Heart left ventricle (tissue), 16 donors: ENCODE data around the gene WDR73. TPM values are rescaled to one million over a fixed set of nuclear protein-coding genes. Genes with fewer than 3 reads are reported as not detected.

Experiments
- ATAC-seq, 4 donors: fragments of 200-7000 bp; cut with Tn5 transposase; one replicate each; pipeline ENCODE4 v1.9.1; 2020 to 2022; ENCODE audit warnings: moderate library complexity in 4 of 4, mild to moderate bottlenecking in 3 of 4, moderate number of reproducible peaks in 1 of 4
- DNase-seq, 5 donors: peaks; one replicate each; pipeline ENCODE4 v3.0.0-alpha.2; 2020
- H3K27ac ChIP-seq, 12 donors: fragments of 200-600 bp; sonication (generic) in 4 of 12; one replicate each; pipeline versions ENCODE4 v1.5.0 to v1.8.0; 2016 to 2022; ENCODE audit warnings: mild to moderate bottlenecking in 2 of 12
- H3K27me3 ChIP-seq, 9 donors: fragments of 200-600 bp; sonication (generic) in 2 of 9; one replicate each; pipeline versions ENCODE4 v1.5.1 to v1.8.0; 2016 to 2022; ENCODE audit warnings: mild to moderate bottlenecking in 3 of 9
- H3K36me3 ChIP-seq, 9 donors: fragments of 200-600 bp; sonication (generic) in 2 of 9; one replicate each; pipeline versions ENCODE4 v1.5.0 to v1.8.0; 2018 to 2022; ENCODE audit warnings: mild to moderate bottlenecking in 2 of 9
- H3K4me1 ChIP-seq, 12 donors: fragments of 200-600 bp; sonication (generic) in 4 of 12; one replicate each; pipeline versions ENCODE4 v1.5.0 to v1.8.0; 2016 to 2022; ENCODE audit warnings: mild to moderate bottlenecking in 3 of 12
- H3K4me3 ChIP-seq, 12 donors: fragments of 200-600 bp; sonication (generic) in 4 of 12; one replicate each; pipeline versions ENCODE4 v1.5.0 to v1.8.0; 2017 to 2022; ENCODE audit warnings: mild to moderate bottlenecking in 9 of 12, moderate library complexity in 4 of 12
- H3K9me3 ChIP-seq, 12 donors: fragments of 200-600 bp; sonication (generic) in 4 of 12; one replicate each; pipeline versions ENCODE4 v1.5.0 to v1.8.0; 2016 to 2022; ENCODE audit warnings: mild to moderate bottlenecking in 1 of 12
- POLR2A ChIP-seq, 2 donors: fragments of 450-650 bp; IDR thresholded peaks; one replicate each; pipeline ENCODE4 v1.6.1; 2017; ENCODE audit warnings: antibody characterized with exemption in 2 of 2, mild to moderate bottlenecking in 2 of 2, moderate library complexity in 2 of 2
- WGBS, 4 donors: extraction: QIAGEN DNeasy Blood & Tissue Kit in 2 of 4; methylation state at CpG; one replicate each; pipeline versions ENCODE4 v1.1.5 to v1.1.7; 2013 to 2018; 5-methylcytosine and 5-hydroxymethylcytosine counted together
- intact Hi-C, 10 donors: fragments of 100-400 bp; cut with DNase I; formaldehyde crosslinking; loops; one replicate each; pipeline versions ENCODE4 v1.11.1 to v1.14.2; 2022
- polyA plus RNA-seq, 2 donors: library from polyadenylated mRNA; stranded (reverse); fragments of 200-250 nt; gene quantifications; one replicate each; pipeline ENCODE4 v1.2.3, GENCODE V29; 2013
- total RNA-seq, 9 donors: library from RNA; depleted of rRNA in 2 of 9; stranded (reverse); fragments of >200 nt in 2 of 9; fragmentation: NEBNext Ultra II Directional in 3 of 9; extraction: Animal tissue kit (Norgen Biotek cat#: 25700) in 3 of 9; gene quantifications; one replicate each; pipeline versions ENCODE4 v1.1.0 to v1.2.4, GENCODE V29; 2016 to 2023
- TF ChIP-seq, protein P1 (sequence below), 12 donors: fragments of 200-600 bp; sonication (generic) in 4 of 12; IDR thresholded peaks; one replicate each; pipeline versions ENCODE4 v1.5.0 to v1.8.0; 2018 to 2022; ENCODE audit warnings: antibody characterized with exemption in 12 of 12, mild to moderate bottlenecking in 5 of 12
- donor health status: ischemic (EF 13 %, LVEDD 7.1; RV severe dilation, severe dysfunction).
- donor health status: healthy with polysubstance abuse.
- donor health status: DM: no; HTN: yes; CAD: no.
- donor health status: DM: no; HTN: no; CAD: no.
- donor health status: ischemic (EF 25% LVEDD 6.9; RV normal size, moderate dysfunction).
- donor health status: ischemic (EF 25% LVEDD 5.7; RV mildly dilated, moderate dysfunction).
- donor health status: healthy.
- donor health status: DM: yes; HTN: yes; CAD: no.
- donor health status: ischemic (EF 35%, LVEDD 5.7; RV mildly dilated, moderate dysfunction).
- donor health status: nonischemic (EF 11% LVEDD 7.7; RV severe dilation, severe dysfunction).
- donor health status: DM: yes; HTN: yes; CAD: no.
- donor health status: PGD.
- donor health status: ischemic (EF 29% LVEDD 5.4; RV normal size, mild dysfunction).
- donor health status: nonischemic (EF 23%, LVEDD 6.1; RV moderate dilation, normal function).

Gene WDR73
- total and polyA plus RNA-seq, 11 donors, result 8.7 to 22.2 (median 13.9) TPM

DNA sequence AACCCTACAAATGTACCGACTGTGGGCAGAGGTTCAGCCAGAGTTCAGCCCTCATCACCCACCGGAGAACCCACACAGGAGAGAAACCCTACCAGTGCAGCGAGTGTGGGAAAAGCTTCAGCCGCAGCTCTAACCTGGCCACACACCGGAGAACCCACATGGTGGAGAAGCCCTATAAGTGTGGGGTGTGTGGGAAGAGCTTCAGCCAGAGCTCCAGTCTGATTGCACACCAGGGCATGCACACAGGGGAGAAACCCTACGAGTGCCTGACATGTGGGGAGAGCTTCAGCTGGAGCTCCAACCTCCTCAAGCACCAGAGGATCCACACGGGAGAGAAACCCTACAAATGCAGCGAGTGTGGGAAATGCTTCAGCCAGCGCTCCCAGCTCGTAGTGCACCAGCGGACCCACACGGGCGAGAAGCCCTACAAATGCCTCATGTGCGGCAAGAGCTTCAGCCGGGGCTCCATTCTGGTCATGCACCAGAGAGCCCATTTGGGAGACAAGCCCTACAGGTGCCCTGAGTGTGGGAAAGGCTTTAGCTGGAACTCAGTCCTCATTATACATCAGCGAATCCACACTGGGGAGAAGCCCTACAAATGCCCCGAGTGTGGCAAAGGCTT is 32.6 kb downstream of the WDR73 start:
- Histone ChIP-seq H3K27me3 (no peaks in the 10 kb centered on the region), H3K9me3 (peaks cover 0 to 23% (median 16%) of the 10 kb centered on the region in 12 donors), H3K4me1 (peaks cover 0 to 11% (median 0%) of the 10 kb centered on the region in 12 donors), H3K27ac (no peak overlapping the region), H3K4me3 (no peak overlapping the region), H3K36me3 (peaks cover 7 to 32% (median 23%) of the 10 kb centered on the region in 9 donors)
- DNase-seq (no peak), ATAC-seq (no peak)
- TF ChIP-seq, protein P1, sequence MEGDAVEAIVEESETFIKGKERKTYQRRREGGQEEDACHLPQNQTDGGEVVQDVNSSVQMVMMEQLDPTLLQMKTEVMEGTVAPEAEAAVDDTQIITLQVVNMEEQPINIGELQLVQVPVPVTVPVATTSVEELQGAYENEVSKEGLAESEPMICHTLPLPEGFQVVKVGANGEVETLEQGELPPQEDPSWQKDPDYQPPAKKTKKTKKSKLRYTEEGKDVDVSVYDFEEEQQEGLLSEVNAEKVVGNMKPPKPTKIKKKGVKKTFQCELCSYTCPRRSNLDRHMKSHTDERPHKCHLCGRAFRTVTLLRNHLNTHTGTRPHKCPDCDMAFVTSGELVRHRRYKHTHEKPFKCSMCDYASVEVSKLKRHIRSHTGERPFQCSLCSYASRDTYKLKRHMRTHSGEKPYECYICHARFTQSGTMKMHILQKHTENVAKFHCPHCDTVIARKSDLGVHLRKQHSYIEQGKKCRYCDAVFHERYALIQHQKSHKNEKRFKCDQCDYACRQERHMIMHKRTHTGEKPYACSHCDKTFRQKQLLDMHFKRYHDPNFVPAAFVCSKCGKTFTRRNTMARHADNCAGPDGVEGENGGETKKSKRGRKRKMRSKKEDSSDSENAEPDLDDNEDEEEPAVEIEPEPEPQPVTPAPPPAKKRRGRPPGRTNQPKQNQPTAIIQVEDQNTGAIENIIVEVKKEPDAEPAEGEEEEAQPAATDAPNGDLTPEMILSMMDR (IDR thresholded peaks at IDR 0.05), result no peak
- TF ChIP-seq POLR2A (IDR thresholded peaks at IDR 0.05), result no peak
- WGBS, 4 donors, result 98 to 99% (median 98%) methylated on average over 16 to 17 of the region's 17 CpGs
- intact Hi-C loops, result no loop called here

DNA sequence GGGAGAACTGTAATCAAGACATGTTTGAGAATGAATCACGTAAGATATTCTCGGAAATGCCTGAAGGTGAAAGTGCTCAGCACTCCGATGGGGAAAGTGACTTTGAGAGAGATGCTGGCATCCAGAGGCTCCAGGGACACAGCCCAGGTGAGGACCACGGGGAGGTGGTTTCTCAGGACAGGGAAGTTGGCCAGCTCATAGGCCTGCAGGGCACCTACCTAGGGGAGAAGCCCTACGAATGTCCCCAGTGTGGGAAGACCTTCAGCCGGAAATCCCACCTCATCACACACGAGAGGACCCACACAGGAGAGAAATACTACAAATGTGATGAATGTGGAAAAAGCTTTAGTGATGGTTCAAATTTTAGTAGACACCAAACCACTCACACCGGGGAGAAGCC is 33.5 kb downstream of the WDR73 start:
- H3K27me3 ChIP-seq, result no peaks in the 10 kb centered on the region
- WGBS, 4 donors, result 96 to 99% (median 98%) methylated on average over 8 of the region's 8 CpGs
- H3K36me3 ChIP-seq, result peaks cover 7 to 32% (median 23%) of the 10 kb centered on the region in 9 donors
- peaks cover 0 to 15% (median 0%) of the 10 kb centered on the region in 12 donors for H3K4me1 ChIP-seq
- intact Hi-C loops, result no loop called here
- TF ChIP-seq POLR2A (IDR thresholded peaks at IDR 0.05), result no peak
- peaks cover 0 to 23% (median 16%) of the 10 kb centered on the region in 12 donors for H3K9me3 ChIP-seq
- H3K27ac ChIP-seq, result no peak overlapping the region
- H3K4me3 ChIP-seq, result no peak overlapping the region
- DNase-seq (no peak), ATAC-seq (no peak)

GRCh38 chr15:84616235-84616634 is 37.8 kb downstream of the WDR73 start:
- peaks cover 0 to 13% (median 7%) of the 10 kb centered on the region in 12 donors for H3K9me3 ChIP-seq
- peak overlapping the region in 4 of 12 donors; percentile 4 to 68 (median 24) for H3K27ac ChIP-seq
- intact Hi-C loops, result no loop called here
- ATAC-seq, result peak in 3 of 4 donors; percentile 51 to 73 (median 65)
- DNase-seq, result no peak
- peaks cover 0 to 25% (median 0%) of the 10 kb centered on the region in 12 donors for H3K4me1 ChIP-seq
- peaks cover 0 to 9% (median 8%) of the 10 kb centered on the region in 9 donors for H3K36me3 ChIP-seq
- no peak overlapping the region for H3K4me3 ChIP-seq
- H3K27me3 ChIP-seq, result no peaks in the 10 kb centered on the region
- TF ChIP-seq POLR2A (IDR thresholded peaks at IDR 0.05), result no peak
- TF ChIP-seq, protein P1 (IDR thresholded peaks at IDR 0.05), result no peak
- WGBS, 4 donors, result 62 to 83% (median 68%) methylated on average over 3 of the region's 3 CpGs

GRCh38 chr15:84611631-84612030 is 42.5 kb downstream of the WDR73 start:
- Histone ChIP-seq H3K4me1 (peaks cover 0 to 19% (median 7%) of the 10 kb centered on the region in 12 donors), H3K4me3 (no peak overlapping the region), H3K36me3 (peaks cover 0 to 12% (median 3%) of the 10 kb centered on the region in 9 donors), H3K9me3 (no peaks in the 10 kb centered on the region), H3K27ac (no peak overlapping the region), H3K27me3 (no peaks in the 10 kb centered on the region)
- TF ChIP-seq, protein P1 (IDR thresholded peaks at IDR 0.05), result no peak
- no peak for TF ChIP-seq POLR2A (IDR thresholded peaks at IDR 0.05)
- ATAC-seq (no peak), DNase-seq (no peak)
- WGBS, 4 donors, result 94 to 96% (median 95%) methylated on average over 7 of the region's 7 CpGs
- intact Hi-C loops, result no loop called here
